Measurements from ENCODE around the gene SUCLG1. TPM values are rescaled to one million over a fixed set of nuclear protein-coding genes. Genes with fewer than 3 reads are reported as not detected.
"Not testable (repeated sequence)": the region's sequence is repeated elsewhere in the genome, so short reads cannot be mapped to it uniquely, and the experiment has no call there.

The SUCLG1 gene
- total RNA-seq, 2 experiments from 2014 or later: 67.1 to 72.8 TPM

GRCh38 chr2:84481702-84482101 lies 22.6 kb upstream of the SUCLG1 start:
- peaks cover 10% of the 10 kb centered on the region for H3K9me3 Mint-ChIP-seq
- no peaks in the 10 kb centered on the region for H3K27me3 Mint-ChIP-seq
- H3K36me3 Mint-ChIP-seq: peaks cover 4% of the 10 kb centered on the region
- no peak overlapping the region for H3K4me3 Mint-ChIP-seq
- peak; percentile 11 for DNase-seq
- H3K27ac Mint-ChIP-seq: peak overlapping the region; percentile 61
- H3K4me1 Mint-ChIP-seq: peaks cover 15% of the 10 kb centered on the region

- no peak overlapping the region for H3K4me3 Mint-ChIP-seq
- H3K27me3 Mint-ChIP-seq: no peaks in the 10 kb centered on the region
- peaks cover 7% of the 10 kb centered on the region for H3K36me3 Mint-ChIP-seq
- DNase-seq: no peak
- H3K27ac Mint-ChIP-seq: no peak overlapping the region
- peaks cover 15% of the 10 kb centered on the region for H3K4me1 Mint-ChIP-seq
- H3K9me3 Mint-ChIP-seq: peaks cover 14% of the 10 kb centered on the region
Observed at GRCh38 chr2:84478867-84479266, 19.8 kb upstream of the SUCLG1 start.

- H3K27me3 Mint-ChIP-seq: no peaks in the 10 kb centered on the region
- H3K27ac Mint-ChIP-seq: no peak overlapping the region
- peaks cover 7% of the 10 kb centered on the region for H3K36me3 Mint-ChIP-seq
- H3K9me3 Mint-ChIP-seq: peaks cover 14% of the 10 kb centered on the region
- H3K4me3 Mint-ChIP-seq: no peak overlapping the region
- H3K4me1 Mint-ChIP-seq: peaks cover 15% of the 10 kb centered on the region
- DNase-seq: no peak
Observed at GRCh38 chr2:84477886-84478285, 18.8 kb upstream of the SUCLG1 start.

- H3K9me3 Mint-ChIP-seq: peaks cover 16% of the 10 kb centered on the region
- peaks cover 14% of the 10 kb centered on the region for H3K36me3 Mint-ChIP-seq
- H3K27ac Mint-ChIP-seq: no peak overlapping the region
Observed at GRCh38 chr2:84474176-84474575, 15.1 kb upstream of the SUCLG1 start.

GRCh38 chr2:84472856-84473565 lies 13.9 kb upstream of the SUCLG1 start:
- no peak for DNase-seq
- Mint-ChIP-seq H3K27ac (no peak overlapping the region), H3K27me3 (no peaks in the 10 kb centered on the region), H3K4me1 (no peaks in the 10 kb centered on the region), H3K4me3 (no peak overlapping the region), H3K9me3 (peaks cover 16% of the 10 kb centered on the region), H3K36me3 (peaks cover 19% of the 10 kb centered on the region)

More at GRCh38 chr2:84474176-84474575, 15.1 kb upstream of the SUCLG1 start:
- H3K4me1 Mint-ChIP-seq: no peaks in the 10 kb centered on the region
- no peak overlapping the region for H3K4me3 Mint-ChIP-seq
- no peaks in the 10 kb centered on the region for H3K27me3 Mint-ChIP-seq
- no peak for DNase-seq

- H3K4me3 Mint-ChIP-seq, H3K4me1 Mint-ChIP-seq, DNase-seq, H3K27ac Mint-ChIP-seq, H3K27me3 Mint-ChIP-seq: not testable (repeated sequence)
- H3K36me3 Mint-ChIP-seq: peaks cover 19% of the 10 kb centered on the region
- peaks cover 13% of the 10 kb centered on the region for H3K9me3 Mint-ChIP-seq
Observed at GRCh38 chr2:84472423-84472822, 13.3 kb upstream of the SUCLG1 start.

GRCh38 chr2:84467389-84467788 lies 8.3 kb upstream of the SUCLG1 start:
- DNase-seq: no peak
- no peaks in the 10 kb centered on the region for H3K4me1 Mint-ChIP-seq
- H3K27ac Mint-ChIP-seq: no peak overlapping the region
- peaks cover 9% of the 10 kb centered on the region for H3K9me3 Mint-ChIP-seq
- H3K27me3 Mint-ChIP-seq: no peaks in the 10 kb centered on the region
- H3K36me3 Mint-ChIP-seq: peaks cover 20% of the 10 kb centered on the region
- no peak overlapping the region for H3K4me3 Mint-ChIP-seq

GRCh38 chr2:84461310-84461709 lies 2.2 kb upstream of the SUCLG1 start:
- Mint-ChIP-seq H3K9me3 (peaks cover 3% of the 10 kb centered on the region), H3K36me3 (peaks cover 3% of the 10 kb centered on the region), H3K27ac (no peak overlapping the region), H3K27me3 (no peaks in the 10 kb centered on the region), H3K4me3 (no peak overlapping the region), H3K4me1 (peaks cover 29% of the 10 kb centered on the region)
- DNase-seq: no peak

GRCh38 chr2:84460670-84461069 lies 1.6 kb upstream of the SUCLG1 start:
- H3K9me3 Mint-ChIP-seq: peaks cover 3% of the 10 kb centered on the region
- DNase-seq: no peak
- H3K36me3 Mint-ChIP-seq: peaks cover 3% of the 10 kb centered on the region
- no peak overlapping the region for H3K27ac Mint-ChIP-seq
- no peak overlapping the region for H3K4me3 Mint-ChIP-seq
- H3K4me1 Mint-ChIP-seq: peaks cover 33% of the 10 kb centered on the region
- no peaks in the 10 kb centered on the region for H3K27me3 Mint-ChIP-seq

- H3K4me1 Mint-ChIP-seq: peaks cover 33% of the 10 kb centered on the region
- peak overlapping the region; percentile 100 for H3K4me3 Mint-ChIP-seq
- no peaks in the 10 kb centered on the region for H3K27me3 Mint-ChIP-seq
- no peak for DNase-seq
- peaks cover 2% of the 10 kb centered on the region for H3K9me3 Mint-ChIP-seq
- peak overlapping the region; percentile 99 for H3K27ac Mint-ChIP-seq
- peaks cover 2% of the 10 kb centered on the region for H3K36me3 Mint-ChIP-seq
Observed at GRCh38 chr2:84459944-84460429, 907 bp upstream of the SUCLG1 start.

GRCh38 chr2:84458551-84459017 lies 496 bp downstream of the SUCLG1 start:
- Mint-ChIP-seq H3K36me3 (no peaks in the 10 kb centered on the region), H3K4me1 (peaks cover 40% of the 10 kb centered on the region), H3K27me3 (no peaks in the 10 kb centered on the region)

GRCh38 chr2:84457686-84458085 lies 1.4 kb downstream of the SUCLG1 start:
- H3K4me3 Mint-ChIP-seq: peak overlapping the region; percentile 100
- H3K4me1 Mint-ChIP-seq: peaks cover 44% of the 10 kb centered on the region
- H3K36me3 Mint-ChIP-seq: no peaks in the 10 kb centered on the region
- no peak overlapping the region for H3K27ac Mint-ChIP-seq
- no peaks in the 10 kb centered on the region for H3K27me3 Mint-ChIP-seq
- H3K9me3 Mint-ChIP-seq: no peaks in the 10 kb centered on the region
- DNase-seq: no peak

More at GRCh38 chr2:84458551-84459017, 496 bp downstream of the SUCLG1 start:
- H3K27ac Mint-ChIP-seq: peak overlapping the region; percentile 99
- H3K9me3 Mint-ChIP-seq: no peaks in the 10 kb centered on the region
- DNase-seq: peak; percentile 17
- peak overlapping the region; percentile 100 for H3K4me3 Mint-ChIP-seq

- Mint-ChIP-seq H3K9me3 (no peaks in the 10 kb centered on the region), H3K27ac (no peak overlapping the region), H3K27me3 (no peaks in the 10 kb centered on the region), H3K4me3 (no peak overlapping the region), H3K4me1 (peaks cover 53% of the 10 kb centered on the region), H3K36me3 (no peaks in the 10 kb centered on the region)
- no peak for DNase-seq
Observed at GRCh38 chr2:84456156-84456555, 2.9 kb downstream of the SUCLG1 start.

GRCh38 chr2:84454581-84454980 lies 4.5 kb downstream of the SUCLG1 start:
- no peak overlapping the region for H3K4me3 Mint-ChIP-seq
- peaks cover 62% of the 10 kb centered on the region for H3K4me1 Mint-ChIP-seq
- no peaks in the 10 kb centered on the region for H3K9me3 Mint-ChIP-seq
- no peak overlapping the region for H3K27ac Mint-ChIP-seq
- DNase-seq: no peak
- H3K36me3 Mint-ChIP-seq: no peaks in the 10 kb centered on the region
- H3K27me3 Mint-ChIP-seq: no peaks in the 10 kb centered on the region

GRCh38 chr2:84452624-84453023 lies 6.5 kb downstream of the SUCLG1 start:
- Mint-ChIP-seq H3K9me3 (no peaks in the 10 kb centered on the region), H3K27ac (no peak overlapping the region), H3K4me3 (no peak overlapping the region), H3K27me3 (no peaks in the 10 kb centered on the region), H3K36me3 (peaks cover 3% of the 10 kb centered on the region), H3K4me1 (peaks cover 55% of the 10 kb centered on the region)
- DNase-seq: no peak

- DNase-seq: no peak
- Mint-ChIP-seq H3K27me3 (no peaks in the 10 kb centered on the region), H3K9me3 (no peaks in the 10 kb centered on the region), H3K4me1 (peaks cover 45% of the 10 kb centered on the region), H3K4me3 (no peak overlapping the region), H3K27ac (no peak overlapping the region), H3K36me3 (peaks cover 3% of the 10 kb centered on the region)
Observed at GRCh38 chr2:84451579-84451978, 7.5 kb downstream of the SUCLG1 start.
